ENCODE measurements around the gene C11orf24.
"Not testable (repeated sequence)": the region's sequence is repeated elsewhere in the genome, so short reads cannot be mapped to it uniquely, and the experiment has no call there.

GRCh38 chr11:68243847-68244246 lies 27.9 kb downstream of the C11orf24 start:
- TF ChIP-seq CTCF, EP300 (IDR thresholded peaks at IDR 0.05): not testable (repeated sequence)
